ENCODE data around the gene SLCO2B1. TPM values are rescaled to one million over a fixed set of nuclear protein-coding genes. Genes with fewer than 3 reads are reported as not detected.

Gene SLCO2B1
- total and polyA plus RNA-seq, 2 experiments from 2014 or later = 0.07 TPM; not detected in 1

- Histone ChIP-seq H3K36me3 (no peaks in the 10 kb centered on the region), H3K27ac (no peak overlapping the region), H3K27me3 (no peaks in the 10 kb centered on the region), H3K4me3 (no peak overlapping the region), H3K9me3 (ENCODE audit: low read depth) (no peaks in the 10 kb centered on the region), H3K4me1 (ENCODE audit: low read depth) (no peaks in the 10 kb centered on the region)
- no peak for DNase-seq (ENCODE audit: low read depth in 1 of 2, low spot score in 1 of 2)
- no peak for TF ChIP-seq CTCF (IDR thresholded peaks at IDR 0.05; ENCODE audit: low read depth, low read length)
These were observed 36.1 kb downstream of the SLCO2B1 start for GRCh38 chr11:75186999-75187398.

- H3K36me3 ChIP-seq = no peaks in the 10 kb centered on the region
- DNase-seq (ENCODE audit: low read depth in 1 of 2, low spot score in 1 of 2) = no peak
- no peaks in the 10 kb centered on the region for H3K4me1 ChIP-seq (ENCODE audit: low read depth)
- no peak for TF ChIP-seq CTCF (IDR thresholded peaks at IDR 0.05; ENCODE audit: low read depth, low read length)
- no peak overlapping the region for H3K27ac ChIP-seq
- H3K4me3 ChIP-seq = no peak overlapping the region
- no peaks in the 10 kb centered on the region for H3K27me3 ChIP-seq
- no peaks in the 10 kb centered on the region for H3K9me3 ChIP-seq (ENCODE audit: low read depth)
These were observed 37.8 kb downstream of the SLCO2B1 start for GRCh38 chr11:75188671-75189070.

- Histone ChIP-seq H3K9me3 (ENCODE audit: low read depth) (no peaks in the 10 kb centered on the region), H3K4me3 (no peak overlapping the region), H3K27ac (no peak overlapping the region), H3K27me3 (no peaks in the 10 kb centered on the region), H3K4me1 (ENCODE audit: low read depth) (no peaks in the 10 kb centered on the region), H3K36me3 (no peaks in the 10 kb centered on the region)
- no peak for DNase-seq (ENCODE audit: low read depth in 1 of 2, low spot score in 1 of 2)
- TF ChIP-seq CTCF (IDR thresholded peaks at IDR 0.05; ENCODE audit: low read depth, low read length) = no peak
These were observed 38.2 kb downstream of the SLCO2B1 start for GRCh38 chr11:75189108-75189507.

GRCh38 chr11:75189911-75190310 lies 39.0 kb downstream of the SLCO2B1 start:
- Histone ChIP-seq H3K36me3 (no peaks in the 10 kb centered on the region), H3K27me3 (no peaks in the 10 kb centered on the region), H3K27ac (no peak overlapping the region), H3K9me3 (ENCODE audit: low read depth) (no peaks in the 10 kb centered on the region), H3K4me3 (no peak overlapping the region), H3K4me1 (ENCODE audit: low read depth) (no peaks in the 10 kb centered on the region)
- no peak for DNase-seq (ENCODE audit: low read depth in 1 of 2, low spot score in 1 of 2)
- TF ChIP-seq CTCF (IDR thresholded peaks at IDR 0.05; ENCODE audit: low read depth, low read length) = no peak

- H3K36me3 ChIP-seq = no peaks in the 10 kb centered on the region
- H3K27ac ChIP-seq = no peak overlapping the region
- no peak for TF ChIP-seq CTCF (IDR thresholded peaks at IDR 0.05; ENCODE audit: low read depth, low read length)
- no peaks in the 10 kb centered on the region for H3K27me3 ChIP-seq
- H3K4me1 ChIP-seq (ENCODE audit: low read depth) = no peaks in the 10 kb centered on the region
- no peaks in the 10 kb centered on the region for H3K9me3 ChIP-seq (ENCODE audit: low read depth)
- no peak for DNase-seq (ENCODE audit: low read depth in 1 of 2, low spot score in 1 of 2)
- H3K4me3 ChIP-seq = no peak overlapping the region
These were observed 39.9 kb downstream of the SLCO2B1 start for GRCh38 chr11:75190652-75191329.

All from cardiac muscle cell (in vitro differentiated cells and primary cell).